Osteocyte (in vitro differentiated cells): ENCODE data around the gene DISC1. TPM values are rescaled to one million over a fixed set of nuclear protein-coding genes. Genes with fewer than 3 reads are reported as not detected.

Source experiments
- DNase-seq: peaks from one replicate; pipeline ENCODE4 v3.0.0; 2021; ENCODE audit warnings: mixed read lengths; ENCODE audit not compliant: unreplicated experiment; ENCODE audit errors: extremely low spot score
- H3K27ac Mint-ChIP-seq: one replicate; pipeline ENCODE4 v1.8.0; 2021; ENCODE audit warnings: mild to moderate bottlenecking, mixed read lengths; ENCODE audit not compliant: unreplicated experiment
- H3K27me3 Mint-ChIP-seq: one replicate; pipeline ENCODE4 v1.8.0; 2021; ENCODE audit warnings: mixed read lengths; ENCODE audit not compliant: unreplicated experiment
- H3K36me3 Mint-ChIP-seq: one replicate; pipeline ENCODE4 v1.8.0; 2021; ENCODE audit warnings: mixed read lengths; ENCODE audit not compliant: unreplicated experiment
- H3K4me1 Mint-ChIP-seq: one replicate; pipeline ENCODE4 v1.8.0; 2021; ENCODE audit warnings: mixed read lengths; ENCODE audit not compliant: unreplicated experiment
- H3K4me3 Mint-ChIP-seq: one replicate; pipeline ENCODE4 v1.8.0; 2021; ENCODE audit warnings: mild to moderate bottlenecking, moderate library complexity, mixed read lengths; ENCODE audit not compliant: unreplicated experiment
- H3K9me3 Mint-ChIP-seq: one replicate; pipeline ENCODE4 v1.8.0; 2021; ENCODE audit warnings: mixed read lengths; ENCODE audit not compliant: unreplicated experiment
- total RNA-seq: library from RNA; stranded (reverse); gene quantifications from 2 replicates; pipeline ENCODE4 v1.2.1, GENCODE V29; 2021
- TF ChIP-seq, protein P1 (sequence below): fragments of 200-600 bp; sonication (generic); IDR thresholded peaks from 2 replicates; pipeline ENCODE4 v1.5.0; 2021; ENCODE audit warnings: antibody characterized with exemption, mild to moderate bottlenecking, moderate library complexity

Gene DISC1
- total RNA-seq, 1 donor from 2014 or later: 15.6 TPM

DNA sequence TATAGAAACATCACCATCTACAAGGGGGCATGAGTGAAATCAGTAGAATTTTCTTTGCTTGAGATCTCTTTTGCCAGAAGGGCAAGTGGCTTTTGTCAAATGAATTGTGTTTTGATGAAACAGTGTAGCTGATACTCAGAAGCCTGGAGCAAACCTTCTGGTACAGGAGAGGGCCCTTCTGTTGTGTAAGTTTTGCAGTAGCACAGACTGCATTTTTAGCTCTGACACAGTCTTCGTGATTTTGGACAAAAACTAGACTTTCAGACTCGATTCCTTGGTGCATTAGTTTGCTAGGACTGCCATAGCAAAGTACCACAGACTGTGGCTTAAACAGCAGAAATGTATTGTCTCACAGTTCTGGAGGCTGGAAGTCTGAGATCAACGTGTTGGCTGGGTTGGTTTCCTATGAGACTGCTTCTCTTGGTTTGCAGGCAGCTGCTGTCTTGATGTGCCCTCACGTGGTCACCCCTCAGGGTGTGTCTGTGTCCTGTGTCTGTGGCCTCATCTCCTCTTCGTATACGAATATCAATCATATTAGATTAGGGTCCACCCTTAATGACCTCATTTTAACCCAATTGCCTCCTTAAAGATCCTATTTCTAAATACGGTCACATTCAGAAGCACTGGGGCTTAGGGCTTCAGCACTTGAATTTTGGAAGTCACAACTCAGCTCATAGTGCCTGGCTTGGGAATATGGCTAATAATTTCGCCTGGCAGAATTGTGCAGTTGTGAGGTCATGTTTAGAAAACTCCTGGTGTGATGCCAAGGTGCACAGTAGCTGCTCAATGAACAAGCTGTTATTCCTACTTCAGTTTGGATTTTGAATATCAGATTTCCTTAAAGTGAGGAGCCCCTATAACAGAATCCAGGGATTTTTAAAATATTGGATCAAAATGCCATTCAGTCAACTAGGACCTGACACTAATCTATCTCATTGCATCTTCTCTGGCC, 21.2 kb upstream of the DISC1 start:
- peaks cover 3% of the 10 kb centered on the region for H3K36me3 Mint-ChIP-seq
- H3K9me3 Mint-ChIP-seq: no peaks in the 10 kb centered on the region
- peaks cover 6% of the 10 kb centered on the region for H3K27me3 Mint-ChIP-seq
- peaks cover 10% of the 10 kb centered on the region for H3K4me1 Mint-ChIP-seq
- no peak overlapping the region for H3K27ac Mint-ChIP-seq
- no peak for DNase-seq
- no peak overlapping the region for H3K4me3 Mint-ChIP-seq
- TF ChIP-seq, protein P1, sequence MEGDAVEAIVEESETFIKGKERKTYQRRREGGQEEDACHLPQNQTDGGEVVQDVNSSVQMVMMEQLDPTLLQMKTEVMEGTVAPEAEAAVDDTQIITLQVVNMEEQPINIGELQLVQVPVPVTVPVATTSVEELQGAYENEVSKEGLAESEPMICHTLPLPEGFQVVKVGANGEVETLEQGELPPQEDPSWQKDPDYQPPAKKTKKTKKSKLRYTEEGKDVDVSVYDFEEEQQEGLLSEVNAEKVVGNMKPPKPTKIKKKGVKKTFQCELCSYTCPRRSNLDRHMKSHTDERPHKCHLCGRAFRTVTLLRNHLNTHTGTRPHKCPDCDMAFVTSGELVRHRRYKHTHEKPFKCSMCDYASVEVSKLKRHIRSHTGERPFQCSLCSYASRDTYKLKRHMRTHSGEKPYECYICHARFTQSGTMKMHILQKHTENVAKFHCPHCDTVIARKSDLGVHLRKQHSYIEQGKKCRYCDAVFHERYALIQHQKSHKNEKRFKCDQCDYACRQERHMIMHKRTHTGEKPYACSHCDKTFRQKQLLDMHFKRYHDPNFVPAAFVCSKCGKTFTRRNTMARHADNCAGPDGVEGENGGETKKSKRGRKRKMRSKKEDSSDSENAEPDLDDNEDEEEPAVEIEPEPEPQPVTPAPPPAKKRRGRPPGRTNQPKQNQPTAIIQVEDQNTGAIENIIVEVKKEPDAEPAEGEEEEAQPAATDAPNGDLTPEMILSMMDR: no peak

DNA sequence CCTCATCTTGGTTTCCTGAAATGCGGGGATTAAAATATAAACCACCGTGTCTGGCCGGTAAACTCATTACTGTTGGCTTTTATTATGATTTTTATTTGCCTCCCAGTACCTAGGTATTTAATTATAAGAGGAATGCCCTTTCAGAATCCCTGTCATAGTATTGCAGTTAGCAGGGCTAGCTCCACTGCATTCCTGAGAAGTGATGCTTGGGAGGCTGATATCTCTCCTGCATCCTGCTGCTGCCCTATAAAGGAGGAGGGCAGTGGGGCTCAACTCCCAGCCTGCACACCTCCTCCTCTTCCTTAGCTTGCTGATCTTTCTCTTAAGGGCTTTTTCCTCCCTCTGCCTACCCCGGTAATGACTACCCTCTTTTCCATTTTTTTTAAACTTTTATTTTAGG, 19.9 kb upstream of the DISC1 start:
- Mint-ChIP-seq H3K27ac (no peak overlapping the region), H3K4me1 (peaks cover 9% of the 10 kb centered on the region), H3K36me3 (peaks cover 3% of the 10 kb centered on the region), H3K4me3 (no peak overlapping the region), H3K27me3 (peaks cover 17% of the 10 kb centered on the region), H3K9me3 (no peaks in the 10 kb centered on the region)
- TF ChIP-seq, protein P1: no peak
- DNase-seq: no peak

DNA sequence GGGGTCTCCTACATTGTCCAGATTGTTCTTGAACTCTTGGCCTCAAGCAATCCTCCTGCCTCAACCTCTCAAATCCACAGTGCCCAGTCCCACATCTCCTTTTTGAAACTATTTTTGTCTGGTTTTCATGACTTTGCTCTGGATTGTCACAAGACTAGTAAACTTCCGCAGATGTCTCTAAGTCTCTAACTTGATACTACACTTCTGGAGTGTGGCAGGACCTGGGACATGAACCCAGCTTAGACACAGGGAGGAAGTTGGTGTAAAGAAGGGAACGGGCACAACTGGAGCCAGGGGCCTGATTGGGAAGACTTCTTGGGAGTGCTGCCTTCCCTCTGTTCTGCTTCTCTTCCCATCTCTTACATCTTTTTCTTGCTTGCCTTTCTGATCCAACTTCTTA, 16.2 kb upstream of the DISC1 start:
- H3K27me3 Mint-ChIP-seq: peaks cover 25% of the 10 kb centered on the region
- H3K27ac Mint-ChIP-seq: no peak overlapping the region
- peaks cover 3% of the 10 kb centered on the region for H3K36me3 Mint-ChIP-seq
- H3K4me3 Mint-ChIP-seq: no peak overlapping the region
- no peak for DNase-seq
- TF ChIP-seq, protein P1: no peak
- H3K4me1 Mint-ChIP-seq: no peaks in the 10 kb centered on the region
- H3K9me3 Mint-ChIP-seq: no peaks in the 10 kb centered on the region

DNA sequence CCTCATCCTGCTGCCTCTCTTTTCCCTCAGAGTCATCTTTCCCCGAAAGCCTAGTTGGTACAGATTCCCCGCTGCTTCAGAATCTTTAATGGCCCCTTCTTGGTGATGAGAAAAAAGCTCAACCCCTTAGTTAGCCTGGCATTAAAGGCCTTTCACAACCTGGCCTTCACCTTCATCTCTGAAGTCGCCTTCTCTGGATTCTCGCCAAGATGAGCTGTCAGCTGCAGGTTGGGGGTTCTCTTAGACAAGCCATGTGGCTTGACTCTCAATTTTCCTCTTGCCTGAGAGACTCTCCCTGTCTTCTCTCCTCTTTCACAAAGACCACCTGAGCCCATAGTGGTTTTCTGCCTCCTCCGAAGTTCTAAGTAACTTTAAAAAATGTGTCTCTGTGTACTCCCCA, 15.5 kb upstream of the DISC1 start:
- H3K27me3 Mint-ChIP-seq: peaks cover 25% of the 10 kb centered on the region
- no peaks in the 10 kb centered on the region for H3K9me3 Mint-ChIP-seq
- peaks cover 3% of the 10 kb centered on the region for H3K36me3 Mint-ChIP-seq
- H3K4me3 Mint-ChIP-seq: no peak overlapping the region
- H3K4me1 Mint-ChIP-seq: no peaks in the 10 kb centered on the region
- TF ChIP-seq, protein P1: no peak
- DNase-seq: no peak
- H3K27ac Mint-ChIP-seq: no peak overlapping the region

DNA sequence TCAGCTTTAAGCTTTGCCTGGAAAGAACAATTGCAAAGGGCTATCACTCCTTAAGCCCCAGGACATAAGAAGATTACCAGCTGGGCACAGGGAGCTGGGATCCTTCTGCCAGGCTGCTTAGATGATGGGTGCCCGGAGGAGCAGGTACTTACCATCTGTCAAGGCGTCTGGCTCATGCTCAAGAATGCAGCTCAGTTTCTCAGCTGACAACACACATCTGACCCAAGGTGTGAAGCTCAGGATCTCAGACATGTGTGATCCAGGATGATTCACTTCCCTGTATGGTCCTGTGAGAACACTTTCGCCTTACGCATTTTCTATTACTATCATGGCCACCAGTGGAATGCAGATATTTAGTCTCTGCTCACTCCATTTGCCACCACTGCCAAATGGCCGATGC, 14.7 kb upstream of the DISC1 start:
- Mint-ChIP-seq H3K4me1 (no peaks in the 10 kb centered on the region), H3K27me3 (peaks cover 22% of the 10 kb centered on the region), H3K36me3 (peaks cover 3% of the 10 kb centered on the region), H3K9me3 (no peaks in the 10 kb centered on the region), H3K4me3 (no peak overlapping the region), H3K27ac (no peak overlapping the region)
- no peak for DNase-seq
- TF ChIP-seq, protein P1: no peak
